Stimulated activated memory B cell treated with anti-CD40 and anti-IgM and Interleukin-4, amounts not matched to agents 10 μg/mL and 1 μg/mL and 100 μg/mL, for 72 hours (primary cell): Measurements from ENCODE around the gene TRIM52.
"Not testable (repeated sequence)": the region's sequence is repeated elsewhere in the genome, so short reads cannot be mapped to it uniquely, and the experiment has no call there.

Experiments used
- ATAC-seq: fragments of 150-1000 bp; cut with Tn5 transposase; 2 replicates; pipeline ENCODE4 v1.10.0; 2021
- H3K27ac Mint-ChIP-seq: one replicate; pipeline ENCODE4 v1.8.0; 2022; ENCODE audit warnings: mild to moderate bottlenecking, mixed read lengths
- H3K27me3 Mint-ChIP-seq: one replicate; pipeline ENCODE4 v1.8.0; 2022; ENCODE audit warnings: mixed read lengths
- H3K36me3 Mint-ChIP-seq: one replicate; pipeline ENCODE4 v1.8.0; 2022; ENCODE audit warnings: mixed read lengths
- H3K4me1 Mint-ChIP-seq: one replicate; pipeline ENCODE4 v1.8.0; 2022; ENCODE audit warnings: mixed read lengths
- H3K4me3 Mint-ChIP-seq: one replicate; pipeline ENCODE4 v1.8.0; 2022; ENCODE audit warnings: mild to moderate bottlenecking, moderate library complexity, mixed read lengths
- H3K9me3 Mint-ChIP-seq: one replicate; pipeline ENCODE4 v1.8.0; 2022; ENCODE audit warnings: mixed read lengths

Gene TRIM52

GRCh38 chr5:181260720-181261319 is at the start of gene TRIM52:
Gene TRIM52, minus strand, starts transcription at chr5:181261143. Its CDS starts 330 bp downstream, at chr5:181260813.
- H3K9me3 Mint-ChIP-seq: no peaks in the 10 kb centered on the region
- H3K27ac Mint-ChIP-seq: peak within 1 kb of the TSS; percentile 91
- peaks cover 11% of the 10 kb centered on the region for H3K36me3 Mint-ChIP-seq
- H3K27me3 Mint-ChIP-seq: no peaks in the 10 kb centered on the region
- H3K4me1 Mint-ChIP-seq: peaks cover 49% of the 10 kb centered on the region
- peak within 1 kb of the TSS; percentile 94 for H3K4me3 Mint-ChIP-seq
- peak; percentile 95 for ATAC-seq

- H3K36me3 Mint-ChIP-seq: not testable (repeated sequence)
- H3K27ac Mint-ChIP-seq: peak overlapping the region; percentile 90
Measured at GRCh38 chr5:181287331-181287730, 26.4 kb upstream of the TRIM52 start.

GRCh38 chr5:181285962-181286705 is 25.2 kb upstream of the TRIM52 start:
- not testable (repeated sequence) for ATAC-seq, H3K27me3 Mint-ChIP-seq, H3K9me3 Mint-ChIP-seq, H3K36me3 Mint-ChIP-seq, H3K4me3 Mint-ChIP-seq
- Mint-ChIP-seq H3K27ac (peak overlapping the region; percentile 90), H3K4me1 (peaks cover 34% of the 10 kb centered on the region)

More at GRCh38 chr5:181287331-181287730, 26.4 kb upstream of the TRIM52 start:
- H3K9me3 Mint-ChIP-seq, H3K4me3 Mint-ChIP-seq, H3K27me3 Mint-ChIP-seq: not testable (repeated sequence)
- peaks cover 34% of the 10 kb centered on the region for H3K4me1 Mint-ChIP-seq
- peak; percentile 57 for ATAC-seq

GRCh38 chr5:181283841-181284755 is 23.2 kb upstream of the TRIM52 start:
- H3K27ac Mint-ChIP-seq: peak overlapping the region; percentile 34
- not testable (repeated sequence) for H3K4me3 Mint-ChIP-seq, H3K9me3 Mint-ChIP-seq

GRCh38 chr5:181283347-181283746 is 22.4 kb upstream of the TRIM52 start:
- Mint-ChIP-seq H3K27ac (peak overlapping the region; percentile 34), H3K27me3 (no peaks in the 10 kb centered on the region), H3K4me1 (peaks cover 33% of the 10 kb centered on the region), H3K4me3 (no peak overlapping the region), H3K9me3 (no peaks in the 10 kb centered on the region), H3K36me3 (no peaks in the 10 kb centered on the region)
- ATAC-seq: no peak

More at GRCh38 chr5:181283841-181284755, 23.2 kb upstream of the TRIM52 start:
- not testable (repeated sequence) for H3K36me3 Mint-ChIP-seq, H3K27me3 Mint-ChIP-seq, ATAC-seq
- peaks cover 34% of the 10 kb centered on the region for H3K4me1 Mint-ChIP-seq

GRCh38 chr5:181282874-181283273 is 21.9 kb upstream of the TRIM52 start:
- Mint-ChIP-seq H3K36me3 (no peaks in the 10 kb centered on the region), H3K27me3 (no peaks in the 10 kb centered on the region), H3K4me3 (no peak overlapping the region), H3K27ac (peak overlapping the region; percentile 34), H3K4me1 (peaks cover 28% of the 10 kb centered on the region), H3K9me3 (no peaks in the 10 kb centered on the region)
- no peak for ATAC-seq

GRCh38 chr5:181282415-181282814 is 21.5 kb upstream of the TRIM52 start:
- not testable (repeated sequence) for H3K27ac Mint-ChIP-seq, H3K9me3 Mint-ChIP-seq, H3K27me3 Mint-ChIP-seq, H3K36me3 Mint-ChIP-seq, H3K4me3 Mint-ChIP-seq, ATAC-seq
- H3K4me1 Mint-ChIP-seq: peaks cover 24% of the 10 kb centered on the region

GRCh38 chr5:181281984-181282316 is 21.0 kb upstream of the TRIM52 start:
- Mint-ChIP-seq H3K9me3 (no peaks in the 10 kb centered on the region), H3K4me3 (no peak overlapping the region), H3K4me1 (peaks cover 19% of the 10 kb centered on the region), H3K36me3 (no peaks in the 10 kb centered on the region), H3K27ac (no peak overlapping the region), H3K27me3 (no peaks in the 10 kb centered on the region)
- no peak for ATAC-seq

GRCh38 chr5:181281077-181281983 is 20.4 kb upstream of the TRIM52 start:
- H3K36me3 Mint-ChIP-seq: no peaks in the 10 kb centered on the region
- no peaks in the 10 kb centered on the region for H3K9me3 Mint-ChIP-seq

GRCh38 chr5:181280251-181280762 is 19.4 kb upstream of the TRIM52 start:
- Mint-ChIP-seq H3K36me3 (no peaks in the 10 kb centered on the region), H3K4me1 (peaks cover 9% of the 10 kb centered on the region), H3K27ac (no peak overlapping the region), H3K9me3 (no peaks in the 10 kb centered on the region), H3K27me3 (no peaks in the 10 kb centered on the region), H3K4me3 (no peak overlapping the region)
- ATAC-seq: no peak

More at GRCh38 chr5:181281077-181281983, 20.4 kb upstream of the TRIM52 start:
- H3K27me3 Mint-ChIP-seq: no peaks in the 10 kb centered on the region
- peaks cover 13% of the 10 kb centered on the region for H3K4me1 Mint-ChIP-seq
- no peak overlapping the region for H3K27ac Mint-ChIP-seq
- ATAC-seq: no peak
- H3K4me3 Mint-ChIP-seq: no peak overlapping the region

GRCh38 chr5:181273433-181273744 is 12.4 kb upstream of the TRIM52 start:
- H3K4me1 Mint-ChIP-seq, H3K27me3 Mint-ChIP-seq, H3K4me3 Mint-ChIP-seq, ATAC-seq, H3K36me3 Mint-ChIP-seq, H3K27ac Mint-ChIP-seq, H3K9me3 Mint-ChIP-seq: not testable (repeated sequence)

GRCh38 chr5:181271081-181271480 is 10.1 kb upstream of the TRIM52 start:
- H3K27ac Mint-ChIP-seq: no peak overlapping the region
- H3K4me3 Mint-ChIP-seq: no peak overlapping the region
- no peaks in the 10 kb centered on the region for H3K4me1 Mint-ChIP-seq
- no peaks in the 10 kb centered on the region for H3K36me3 Mint-ChIP-seq
- H3K27me3 Mint-ChIP-seq: no peaks in the 10 kb centered on the region
- no peaks in the 10 kb centered on the region for H3K9me3 Mint-ChIP-seq
- no peak for ATAC-seq

GRCh38 chr5:181267907-181268306 is 7.0 kb upstream of the TRIM52 start:
- H3K36me3 Mint-ChIP-seq, H3K4me1 Mint-ChIP-seq, H3K9me3 Mint-ChIP-seq, ATAC-seq, H3K27ac Mint-ChIP-seq, H3K4me3 Mint-ChIP-seq, H3K27me3 Mint-ChIP-seq: not testable (repeated sequence)

- not testable (repeated sequence) for H3K27ac Mint-ChIP-seq, H3K27me3 Mint-ChIP-seq, H3K4me1 Mint-ChIP-seq, H3K4me3 Mint-ChIP-seq, H3K9me3 Mint-ChIP-seq, ATAC-seq, H3K36me3 Mint-ChIP-seq
Measured at GRCh38 chr5:181267291-181267904, 6.5 kb upstream of the TRIM52 start.
